Measurements from ENCODE around the gene SORCS2.

Gene SORCS2

DNA sequence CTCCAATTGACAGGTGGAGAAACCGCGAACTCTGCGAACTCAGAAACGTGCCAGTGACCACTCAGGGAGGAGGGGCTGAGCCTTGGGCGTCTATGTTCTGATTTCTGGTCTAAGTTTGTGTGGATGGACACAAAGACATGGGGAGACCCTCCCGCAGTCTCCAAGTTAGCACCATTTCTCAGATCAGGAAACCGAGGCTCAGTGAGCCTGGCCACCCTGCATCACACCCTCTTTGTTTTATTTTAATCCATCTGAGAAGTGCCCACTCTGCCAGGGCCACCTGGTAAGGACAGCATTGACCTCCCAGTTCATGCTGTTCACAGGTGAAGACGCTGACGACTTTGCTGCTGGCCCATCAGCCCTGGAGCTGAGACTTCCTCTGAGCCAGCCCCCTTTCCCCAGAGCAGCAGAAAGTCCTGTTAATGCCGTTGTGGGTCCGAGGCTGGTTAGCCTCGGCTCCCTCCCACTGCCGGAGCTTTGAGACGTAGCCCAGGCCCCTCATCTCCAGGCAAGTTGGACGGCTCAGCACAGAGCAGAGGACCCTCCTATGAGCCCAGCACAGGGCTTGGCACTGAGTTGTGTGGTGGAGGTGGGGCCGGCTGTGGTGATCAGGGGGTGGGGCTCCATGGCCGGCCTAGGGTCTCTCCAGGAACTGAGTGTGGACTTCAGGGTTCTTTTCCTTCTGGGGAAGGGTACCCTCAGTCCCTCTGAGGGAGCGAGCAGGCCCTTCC lies 198.7 kb downstream of the SORCS2 start:
- DNase-seq (ENCODE audit: low read depth) = no peak
- TF ChIP-seq, protein P1, sequence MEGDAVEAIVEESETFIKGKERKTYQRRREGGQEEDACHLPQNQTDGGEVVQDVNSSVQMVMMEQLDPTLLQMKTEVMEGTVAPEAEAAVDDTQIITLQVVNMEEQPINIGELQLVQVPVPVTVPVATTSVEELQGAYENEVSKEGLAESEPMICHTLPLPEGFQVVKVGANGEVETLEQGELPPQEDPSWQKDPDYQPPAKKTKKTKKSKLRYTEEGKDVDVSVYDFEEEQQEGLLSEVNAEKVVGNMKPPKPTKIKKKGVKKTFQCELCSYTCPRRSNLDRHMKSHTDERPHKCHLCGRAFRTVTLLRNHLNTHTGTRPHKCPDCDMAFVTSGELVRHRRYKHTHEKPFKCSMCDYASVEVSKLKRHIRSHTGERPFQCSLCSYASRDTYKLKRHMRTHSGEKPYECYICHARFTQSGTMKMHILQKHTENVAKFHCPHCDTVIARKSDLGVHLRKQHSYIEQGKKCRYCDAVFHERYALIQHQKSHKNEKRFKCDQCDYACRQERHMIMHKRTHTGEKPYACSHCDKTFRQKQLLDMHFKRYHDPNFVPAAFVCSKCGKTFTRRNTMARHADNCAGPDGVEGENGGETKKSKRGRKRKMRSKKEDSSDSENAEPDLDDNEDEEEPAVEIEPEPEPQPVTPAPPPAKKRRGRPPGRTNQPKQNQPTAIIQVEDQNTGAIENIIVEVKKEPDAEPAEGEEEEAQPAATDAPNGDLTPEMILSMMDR (IDR thresholded peaks at IDR 0.05; ENCODE audit: control insufficient read depth, insufficient read depth, low read depth, low read length, missing control alignments) = no peak
- no peak overlapping the region for H3K4me3 ChIP-seq (ENCODE audit: control insufficient read depth, low read depth, low read length)

DNA sequence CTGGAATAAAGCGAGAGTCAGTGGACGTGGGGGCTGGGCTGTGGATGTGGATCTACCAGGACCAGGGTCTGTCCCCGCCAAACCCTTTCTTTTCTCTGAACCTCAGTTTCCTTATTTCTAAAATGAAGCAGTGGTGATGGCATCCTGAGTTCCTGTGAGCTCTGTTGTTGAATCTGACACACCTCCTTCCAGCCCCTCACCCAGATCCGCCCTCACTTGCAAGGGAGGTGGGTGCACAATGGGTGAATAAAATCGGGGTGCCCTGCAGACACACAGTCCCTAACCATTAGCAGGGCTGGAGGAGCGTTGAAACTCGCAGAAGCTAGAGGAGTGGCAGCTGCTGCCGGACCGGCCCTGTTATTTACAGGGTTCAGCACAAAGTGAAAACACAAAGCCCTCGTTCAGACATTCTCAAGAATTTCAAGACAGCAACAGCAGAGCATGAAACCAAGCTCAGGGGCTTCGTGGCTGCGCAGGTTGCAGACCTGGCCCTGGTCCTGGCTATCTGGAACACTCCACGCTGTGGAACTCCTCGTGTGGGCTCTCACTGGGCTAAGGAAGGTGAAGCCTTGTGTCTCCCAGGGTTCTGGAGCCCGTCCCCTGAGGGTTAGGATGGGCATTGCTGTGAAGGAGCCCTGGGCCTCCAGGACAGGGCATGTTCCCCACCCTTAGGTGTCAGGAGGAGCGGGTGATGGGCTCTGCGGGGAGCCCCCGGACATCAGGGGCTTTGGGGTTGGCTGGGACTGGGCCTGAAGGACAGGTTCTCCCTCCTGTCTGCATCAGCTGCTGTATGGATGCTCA lies 199.5 kb downstream of the SORCS2 start:
- H3K4me3 ChIP-seq (ENCODE audit: control insufficient read depth, low read depth, low read length) = no peak overlapping the region
- TF ChIP-seq, protein P1 (IDR thresholded peaks at IDR 0.05; ENCODE audit: control insufficient read depth, insufficient read depth, low read depth, low read length, missing control alignments) = no peak
- no peak for DNase-seq (ENCODE audit: low read depth)

DNA sequence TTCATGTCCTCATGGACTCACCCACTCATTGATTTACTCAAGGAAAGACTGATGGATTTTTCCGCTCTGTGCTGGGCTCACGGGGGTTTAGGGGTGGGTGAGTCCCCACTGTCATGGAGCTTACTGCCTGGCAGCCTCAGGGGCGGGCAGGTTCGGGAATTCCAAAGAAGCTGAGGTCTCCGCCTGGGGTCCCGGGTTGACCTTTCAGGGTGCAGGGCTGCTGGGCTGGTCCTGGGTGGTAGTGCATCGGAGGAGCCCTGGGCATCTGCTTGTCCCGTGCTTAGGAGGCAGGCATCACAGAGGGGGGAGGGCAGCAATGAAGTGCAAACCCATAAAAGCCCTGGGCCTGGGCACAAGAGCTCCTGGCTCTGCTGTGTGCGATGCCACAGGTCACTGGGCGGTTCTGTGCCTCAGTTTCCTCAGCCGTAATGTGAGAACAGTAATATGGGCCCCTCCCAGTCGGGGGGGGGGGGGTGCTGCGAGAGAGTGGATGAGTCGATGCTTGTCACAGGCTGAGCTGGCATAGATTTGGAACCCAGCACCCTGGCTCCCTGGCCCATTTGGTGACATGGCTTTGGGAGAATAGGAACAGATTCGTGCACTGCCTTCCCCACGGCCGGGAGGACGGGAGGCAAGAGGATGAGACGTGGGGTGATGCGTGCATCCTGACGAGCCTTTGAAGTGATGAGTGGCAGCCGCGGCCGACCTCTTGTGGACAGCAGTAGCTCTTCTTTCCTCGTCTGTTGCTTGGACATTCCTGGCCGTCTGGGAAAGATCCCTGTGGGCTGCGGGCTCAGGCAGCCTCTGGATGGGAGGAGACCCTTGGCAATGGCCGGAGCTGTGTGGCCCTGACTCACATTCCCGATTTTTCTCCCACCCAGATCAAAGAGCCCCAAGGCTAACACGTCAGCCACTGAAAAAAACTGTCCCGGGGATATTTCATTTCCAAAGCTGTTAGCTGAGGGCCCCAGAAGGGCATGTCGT lies 200.4 kb downstream of the SORCS2 start:
- TF ChIP-seq, protein P1 (IDR thresholded peaks at IDR 0.05; ENCODE audit: control insufficient read depth, insufficient read depth, low read depth, low read length, missing control alignments) = peak; percentile 54
- no peak overlapping the region for H3K4me3 ChIP-seq (ENCODE audit: control insufficient read depth, low read depth, low read length)
- peak; percentile 20 for DNase-seq (ENCODE audit: low read depth)

DNA sequence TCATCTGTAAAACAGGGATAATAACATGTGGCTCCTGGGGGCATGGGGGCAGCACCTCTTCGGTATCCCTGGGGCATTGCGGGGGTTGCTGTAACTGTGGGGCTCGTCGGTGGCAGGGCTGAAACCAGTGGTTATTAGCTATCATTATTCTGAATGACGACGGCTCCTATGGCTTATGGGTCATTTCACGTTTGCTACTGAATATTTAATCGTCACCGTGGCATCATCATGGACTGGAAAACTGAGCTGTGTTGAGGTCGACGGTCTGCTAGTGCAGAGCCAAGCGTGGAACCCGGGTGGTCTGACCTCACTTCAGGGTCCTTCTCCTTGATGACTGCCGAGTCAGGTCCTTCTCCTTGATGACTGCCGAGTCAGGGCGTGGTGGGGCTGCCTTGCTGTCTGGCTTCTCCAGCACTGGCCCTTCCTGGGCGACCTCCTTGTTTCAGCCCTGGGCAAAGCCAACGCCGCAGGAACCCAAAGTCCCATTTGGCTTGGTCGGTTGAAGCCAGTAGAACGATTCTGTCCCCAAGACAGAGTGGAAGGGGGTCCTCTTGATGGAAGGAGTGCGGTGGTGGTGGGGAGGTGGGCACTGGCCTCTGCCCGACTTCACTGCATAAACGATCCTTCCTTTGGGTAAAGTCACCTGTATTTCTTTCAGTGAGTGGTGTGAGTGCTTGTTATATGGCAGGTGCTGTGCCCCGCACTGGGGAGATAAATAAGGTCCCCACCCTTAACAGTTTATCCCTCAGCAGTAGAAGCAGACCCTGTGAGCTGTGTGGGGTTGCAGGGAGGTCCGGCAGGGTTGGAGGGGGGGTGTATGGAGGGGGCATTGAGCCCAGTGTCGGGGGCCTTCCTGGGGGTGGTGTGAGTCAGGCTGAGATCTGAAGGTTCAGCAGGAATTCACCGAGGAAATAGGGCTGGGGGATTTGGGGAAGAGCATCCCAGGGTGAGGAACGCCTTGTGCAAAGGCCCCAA lies 201.6 kb downstream of the SORCS2 start:
- no peak overlapping the region for H3K4me3 ChIP-seq (ENCODE audit: control insufficient read depth, low read depth, low read length)
- no peak for DNase-seq (ENCODE audit: low read depth)
- TF ChIP-seq, protein P1 (IDR thresholded peaks at IDR 0.05; ENCODE audit: control insufficient read depth, insufficient read depth, low read depth, low read length, missing control alignments) = no peak

DNA sequence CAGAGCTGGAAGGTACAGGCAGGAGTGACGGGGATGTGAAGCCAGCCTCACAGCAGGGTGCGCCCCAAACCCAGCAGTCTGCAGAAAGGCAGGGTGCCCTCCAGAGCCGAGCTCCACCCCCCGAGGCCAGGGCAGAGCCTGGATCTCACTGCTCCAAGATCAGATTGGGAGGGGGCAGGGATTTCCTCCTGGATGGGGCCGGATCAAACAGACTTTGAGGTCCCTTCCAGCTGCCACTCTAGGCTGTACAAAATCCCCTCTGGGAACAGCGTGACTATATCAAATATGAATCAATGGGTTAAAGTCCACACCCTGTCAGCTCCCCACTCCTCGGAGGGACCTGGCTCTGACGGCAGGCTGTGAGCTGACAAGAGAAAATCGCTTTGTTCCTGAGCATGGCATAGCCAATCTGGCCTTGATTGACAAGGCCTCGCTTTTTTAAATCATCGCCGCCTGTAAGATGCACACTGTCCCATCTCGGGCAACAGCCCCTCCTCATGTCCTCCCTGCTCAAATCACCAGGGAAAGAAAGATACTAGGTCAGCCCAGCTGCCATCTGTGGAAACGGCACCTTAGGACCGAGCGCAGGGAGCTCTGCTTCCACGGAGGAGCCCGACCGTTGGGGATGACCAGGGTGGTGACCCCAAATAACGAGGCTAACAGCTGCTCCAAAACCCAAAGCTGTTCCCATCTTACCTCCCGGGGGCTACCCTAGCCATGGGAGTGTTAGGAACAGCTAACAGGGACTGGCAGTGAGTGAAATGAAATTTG lies 202.5 kb downstream of the SORCS2 start:
- no peak overlapping the region for H3K4me3 ChIP-seq (ENCODE audit: control insufficient read depth, low read depth, low read length)
- TF ChIP-seq, protein P1 (IDR thresholded peaks at IDR 0.05; ENCODE audit: control insufficient read depth, insufficient read depth, low read depth, low read length, missing control alignments) = no peak
- DNase-seq (ENCODE audit: low read depth) = no peak
